ENCODE results near the gene ZBTB20. TPM values are rescaled to one million over a fixed set of nuclear protein-coding genes. Genes with fewer than 3 reads are reported as not detected.

Gene ZBTB20
- total and polyA plus RNA-seq, 10 of the 15 experiments (the other 5 are each of a cell fraction or from before 2014, with no cell fraction given): 0.20 to 5.5 (median 2.2) TPM

DNA sequence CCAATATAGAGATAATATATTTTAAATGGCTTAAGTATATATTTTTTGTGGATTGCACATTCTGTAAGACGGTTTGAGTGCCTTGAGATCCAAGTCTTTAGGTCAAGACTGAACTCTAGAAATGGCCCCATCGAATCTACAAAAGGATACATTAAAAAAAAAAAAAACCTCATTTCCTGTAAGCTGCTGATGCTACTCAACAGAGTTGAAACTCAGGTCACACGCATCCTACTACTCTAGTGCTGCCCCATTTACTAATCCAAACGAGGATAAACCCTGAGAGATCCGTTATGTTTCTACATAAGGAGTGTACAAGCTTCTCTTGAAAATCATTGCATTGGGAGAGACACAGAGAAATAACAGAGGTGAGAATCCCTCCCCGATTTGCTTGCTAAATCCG lies 666.0 kb downstream of the ZBTB20 start:
- no peak for ATAC-seq
- CTCF ChIA-PET: interaction anchor here (0.6 kb wide), 1 partner anchor 1128 kb away, joined by 5 read pairs; no protein-coding TSS in a partner anchor
- Histone ChIP-seq H3K9ac (ENCODE audit: control insufficient read depth, insufficient read depth, low read length) (no peak overlapping the region), H3K36me3 (ENCODE audit: control insufficient read depth in 2 of 2, insufficient read depth in 2 of 2, low read length in 1 of 2) (no peaks in the 10 kb centered on the region), H3K4me2 (ENCODE audit: control insufficient read depth, insufficient read depth) (no peak overlapping the region), H3K4me1 (ENCODE audit: control insufficient read depth, insufficient read depth, low read length) (no peaks in the 10 kb centered on the region), H3K79me2 (ENCODE audit: control insufficient read depth, insufficient read depth, low read length) (no peaks in the 10 kb centered on the region), H3K27me3 (replicated peaks in 1 of 2; ENCODE audit: control insufficient read depth in 2 of 2, insufficient read depth in 2 of 2, low read length in 1 of 2) (no peaks in the 10 kb centered on the region), H2AFZ (ENCODE audit: control insufficient read depth, low read depth, low read length) (no peak overlapping the region), H3K4me3 (no peak overlapping the region), H4K20me1 (ENCODE audit: control insufficient read depth, insufficient read depth) (no peaks in the 10 kb centered on the region), H3K27ac (ENCODE audit: control insufficient read depth, insufficient read depth) (no peak overlapping the region), H3K9me3 (replicated peaks; ENCODE audit: control insufficient read depth, insufficient read depth, low read length) (no peaks in the 10 kb centered on the region)
- RAD21 ChIA-PET (ENCODE audit: unreplicated experiment): no interaction called here
- intact Hi-C loops (cut with micrococcal nuclease; ENCODE audit: unreplicated experiment): no loop called here
- no peak for DNase-seq (ENCODE audit: low read depth, low spot score)
- in situ Hi-C loops (cut with MboI): no loop called here
- SMC1A ChIA-PET (ENCODE audit: uncharacterized antibody, unreplicated experiment): no interaction called here
- POLR2A ChIA-PET: no interaction called here
- 50% methylated on average over 7 of the region's 7 CpGs for WGBS (ENCODE audit: insufficient coverage, insufficient replicate concordance, low lambda C conversion rate, missing lambda C conversion rate)
- TF ChIP-seq ZNF622 (IDR thresholded peaks at IDR 0.05) (no peak), FOXK2 (IDR thresholded peaks at IDR 0.05) (no peak), MTA3 (IDR thresholded peaks at IDR 0.05; ENCODE audit: borderline replicate concordance, low read length) (no peak), MYB (IDR thresholded peaks at IDR 0.05; ENCODE audit: borderline replicate concordance, low read depth, low read length) (no peak), CBX5 (IDR thresholded peaks at IDR 0.05; ENCODE audit: low read depth) (no peak), TCF7 (IDR thresholded peaks at IDR 0.05; ENCODE audit: borderline replicate concordance) (no peak), GATAD2B (conservative IDR thresholded peaks at IDR 0.05; ENCODE audit: low read depth) (no peak), YY1 (IDR thresholded peaks at IDR 0.05; ENCODE audit: low read depth, low read length) (no peak), TARDBP (IDR thresholded peaks at IDR 0.05; ENCODE audit: borderline replicate concordance) (no peak), ZNF384 (IDR thresholded peaks at IDR 0.05; ENCODE audit: borderline replicate concordance, low read depth, low read length) (no peak), HDAC6 (IDR thresholded peaks at IDR 0.05; ENCODE audit: unreplicated experiment) (no peak), FOXM1 (IDR thresholded peaks at IDR 0.05; ENCODE audit: low read depth, low read length) (no peak), CEBPB (IDR thresholded peaks at IDR 0.05; ENCODE audit: borderline replicate concordance in 1 of 2, low read depth in 2 of 2, low read length in 2 of 2) (no peak), SUPT20H (IDR thresholded peaks at IDR 0.05; ENCODE audit: borderline replicate concordance, control insufficient read depth, low read depth, low read length) (no peak), TBL1XR1 (IDR thresholded peaks at IDR 0.05; ENCODE audit: low read depth, low read length) (no peak), CBFB (IDR thresholded peaks at IDR 0.05; ENCODE audit: low read depth) (no peak)
- TF ChIP-seq, protein P1, sequence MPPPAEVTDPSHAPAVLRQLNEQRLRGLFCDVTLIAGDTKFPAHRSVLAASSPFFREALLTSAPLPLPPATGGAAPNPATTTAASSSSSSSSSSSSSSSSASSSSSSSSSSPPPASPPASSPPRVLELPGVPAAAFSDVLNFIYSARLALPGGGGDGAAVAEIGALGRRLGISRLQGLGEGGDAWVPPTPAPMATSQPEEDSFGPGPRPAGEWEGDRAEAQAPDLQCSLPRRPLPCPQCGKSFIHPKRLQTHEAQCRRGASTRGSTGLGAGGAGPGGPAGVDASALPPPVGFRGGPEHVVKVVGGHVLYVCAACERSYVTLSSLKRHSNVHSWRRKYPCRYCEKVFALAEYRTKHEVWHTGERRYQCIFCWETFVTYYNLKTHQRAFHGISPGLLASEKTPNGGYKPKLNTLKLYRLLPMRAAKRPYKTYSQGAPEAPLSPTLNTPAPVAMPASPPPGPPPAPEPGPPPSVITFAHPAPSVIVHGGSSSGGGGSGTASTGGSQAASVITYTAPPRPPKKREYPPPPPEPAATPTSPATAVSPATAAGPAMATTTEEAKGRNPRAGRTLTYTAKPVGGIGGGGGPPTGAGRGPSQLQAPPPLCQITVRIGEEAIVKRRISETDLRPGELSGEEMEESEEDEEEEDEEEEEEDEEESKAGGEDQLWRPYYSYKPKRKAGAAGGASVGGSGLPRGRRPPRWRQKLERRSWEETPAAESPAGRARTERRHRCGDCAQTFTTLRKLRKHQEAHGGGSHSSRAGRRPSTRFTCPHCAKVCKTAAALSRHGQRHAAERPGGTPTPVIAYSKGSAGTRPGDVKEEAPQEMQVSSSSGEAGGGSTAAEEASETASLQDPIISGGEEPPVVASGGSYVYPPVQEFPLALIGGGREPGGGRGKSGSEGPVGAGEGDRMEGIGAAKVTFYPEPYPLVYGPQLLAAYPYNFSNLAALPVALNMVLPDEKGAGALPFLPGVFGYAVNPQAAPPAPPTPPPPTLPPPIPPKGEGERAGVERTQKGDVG (CRISPR knock-in tag; IDR thresholded peaks at IDR 0.05): no peak
- TF ChIP-seq, protein P2, sequence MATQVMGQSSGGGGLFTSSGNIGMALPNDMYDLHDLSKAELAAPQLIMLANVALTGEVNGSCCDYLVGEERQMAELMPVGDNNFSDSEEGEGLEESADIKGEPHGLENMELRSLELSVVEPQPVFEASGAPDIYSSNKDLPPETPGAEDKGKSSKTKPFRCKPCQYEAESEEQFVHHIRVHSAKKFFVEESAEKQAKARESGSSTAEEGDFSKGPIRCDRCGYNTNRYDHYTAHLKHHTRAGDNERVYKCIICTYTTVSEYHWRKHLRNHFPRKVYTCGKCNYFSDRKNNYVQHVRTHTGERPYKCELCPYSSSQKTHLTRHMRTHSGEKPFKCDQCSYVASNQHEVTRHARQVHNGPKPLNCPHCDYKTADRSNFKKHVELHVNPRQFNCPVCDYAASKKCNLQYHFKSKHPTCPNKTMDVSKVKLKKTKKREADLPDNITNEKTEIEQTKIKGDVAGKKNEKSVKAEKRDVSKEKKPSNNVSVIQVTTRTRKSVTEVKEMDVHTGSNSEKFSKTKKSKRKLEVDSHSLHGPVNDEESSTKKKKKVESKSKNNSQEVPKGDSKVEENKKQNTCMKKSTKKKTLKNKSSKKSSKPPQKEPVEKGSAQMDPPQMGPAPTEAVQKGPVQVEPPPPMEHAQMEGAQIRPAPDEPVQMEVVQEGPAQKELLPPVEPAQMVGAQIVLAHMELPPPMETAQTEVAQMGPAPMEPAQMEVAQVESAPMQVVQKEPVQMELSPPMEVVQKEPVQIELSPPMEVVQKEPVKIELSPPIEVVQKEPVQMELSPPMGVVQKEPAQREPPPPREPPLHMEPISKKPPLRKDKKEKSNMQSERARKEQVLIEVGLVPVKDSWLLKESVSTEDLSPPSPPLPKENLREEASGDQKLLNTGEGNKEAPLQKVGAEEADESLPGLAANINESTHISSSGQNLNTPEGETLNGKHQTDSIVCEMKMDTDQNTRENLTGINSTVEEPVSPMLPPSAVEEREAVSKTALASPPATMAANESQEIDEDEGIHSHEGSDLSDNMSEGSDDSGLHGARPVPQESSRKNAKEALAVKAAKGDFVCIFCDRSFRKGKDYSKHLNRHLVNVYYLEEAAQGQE (IDR thresholded peaks at IDR 0.05; ENCODE audit: low read depth, low read length): no peak
- TF ChIP-seq, protein P3, sequence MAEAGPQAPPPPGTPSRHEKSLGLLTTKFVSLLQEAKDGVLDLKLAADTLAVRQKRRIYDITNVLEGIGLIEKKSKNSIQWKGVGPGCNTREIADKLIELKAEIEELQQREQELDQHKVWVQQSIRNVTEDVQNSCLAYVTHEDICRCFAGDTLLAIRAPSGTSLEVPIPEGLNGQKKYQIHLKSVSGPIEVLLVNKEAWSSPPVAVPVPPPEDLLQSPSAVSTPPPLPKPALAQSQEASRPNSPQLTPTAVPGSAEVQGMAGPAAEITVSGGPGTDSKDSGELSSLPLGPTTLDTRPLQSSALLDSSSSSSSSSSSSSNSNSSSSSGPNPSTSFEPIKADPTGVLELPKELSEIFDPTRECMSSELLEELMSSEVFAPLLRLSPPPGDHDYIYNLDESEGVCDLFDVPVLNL (IDR thresholded peaks at IDR 0.05; ENCODE audit: low read depth, low read length): no peak
- BruUV-seq (replicated peaks): no TSS peak
- no peak for FAIRE-seq
